Activated CD8-positive, alpha-beta T cell treated with anti-CD3 and anti-CD28 coated beads, Interleukin-2, amount 10 ng/mL, durations not matched to agents 7 days and 5 days (primary cell): Measurements from ENCODE around the gene DNMT3A. TPM values are rescaled to one million over a fixed set of nuclear protein-coding genes. Genes with fewer than 3 reads are reported as not detected.

Experiments used
- ATAC-seq: fragments of 150-1000 bp; cut with Tn5 transposase; one replicate; pipeline ENCODE4 v1.10.0; 2021; ENCODE audit warnings: moderate library complexity
- CTCF ChIA-PET: fragments of 350-600 bp; sonication (Branson Sonifier 250); formaldehyde crosslinking; loops from one replicate; lab custom pipeline; 2021; ENCODE audit warnings: antibody characterized with exemption; lab: Charles Lee
- POLR2A ChIA-PET: fragments of 350-600 bp; sonication (Branson Sonifier 250); formaldehyde crosslinking; loops from one replicate; lab custom pipeline; 2021; ENCODE audit warnings: antibody characterized with exemption; lab: Charles Lee
- DNase-seq: peaks from one replicate; pipeline ENCODE4 v3.0.0-alpha.2; 2020
- H3K27ac Mint-ChIP-seq: one replicate; pipeline ENCODE4 v1.8.0; 2021; ENCODE audit warnings: mild to moderate bottlenecking, mixed read lengths
- H3K27me3 Mint-ChIP-seq: one replicate; pipeline ENCODE4 v1.8.0; 2021; ENCODE audit warnings: low read depth, mixed read lengths
- H3K36me3 Mint-ChIP-seq: one replicate; pipeline ENCODE4 v1.8.0; 2021; ENCODE audit warnings: low read depth, mixed read lengths
- H3K4me1 Mint-ChIP-seq: one replicate; pipeline ENCODE4 v1.8.0; 2021; ENCODE audit warnings: low read depth, mixed read lengths
- H3K4me3 Mint-ChIP-seq: one replicate; pipeline ENCODE4 v1.8.0; 2021; ENCODE audit warnings: mild to moderate bottlenecking, mixed read lengths
- H3K9me3 Mint-ChIP-seq: one replicate; pipeline ENCODE4 v1.8.0; 2022; ENCODE audit warnings: mixed read lengths; ENCODE audit not compliant: insufficient read depth
- total RNA-seq, 2 experiments: library from RNA; stranded (reverse); gene quantifications; one replicate each; pipeline ENCODE4 v1.2.3, GENCODE V29; 2021

Gene DNMT3A
- total RNA-seq, 2 experiments from 2014 or later = 76.4 to 79.8 TPM

DNA sequence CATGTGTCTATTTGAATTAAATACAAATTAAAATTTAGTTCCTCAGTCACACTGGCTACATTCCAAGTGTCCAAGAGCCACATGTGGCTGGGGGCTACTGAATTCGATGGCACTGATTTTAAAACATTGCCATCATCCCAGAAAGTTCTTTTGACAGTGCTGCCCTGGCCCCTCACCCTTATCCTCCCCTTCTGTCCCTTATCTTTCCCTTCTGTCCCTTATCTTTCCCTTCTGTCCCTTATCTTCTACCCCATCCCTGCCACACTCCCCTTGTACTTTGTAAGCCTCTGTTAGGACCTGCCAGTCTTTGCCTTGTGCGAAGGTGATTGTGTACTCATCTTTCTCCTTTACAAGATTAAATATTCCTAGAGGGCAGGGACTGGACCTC, 85.2 kb downstream of the DNMT3A start:
- peaks cover 27% of the 10 kb centered on the region for H3K4me1 Mint-ChIP-seq
- DNase-seq = no peak
- no peaks in the 10 kb centered on the region for H3K9me3 Mint-ChIP-seq
- no peak for ATAC-seq
- no peaks in the 10 kb centered on the region for H3K27me3 Mint-ChIP-seq
- H3K36me3 Mint-ChIP-seq = peaks cover 33% of the 10 kb centered on the region
- H3K27ac Mint-ChIP-seq = peak overlapping the region; percentile 32
- ChIA-PET POLR2A (no interaction called here), CTCF (no interaction called here)
- H3K4me3 Mint-ChIP-seq = no peak overlapping the region

DNA sequence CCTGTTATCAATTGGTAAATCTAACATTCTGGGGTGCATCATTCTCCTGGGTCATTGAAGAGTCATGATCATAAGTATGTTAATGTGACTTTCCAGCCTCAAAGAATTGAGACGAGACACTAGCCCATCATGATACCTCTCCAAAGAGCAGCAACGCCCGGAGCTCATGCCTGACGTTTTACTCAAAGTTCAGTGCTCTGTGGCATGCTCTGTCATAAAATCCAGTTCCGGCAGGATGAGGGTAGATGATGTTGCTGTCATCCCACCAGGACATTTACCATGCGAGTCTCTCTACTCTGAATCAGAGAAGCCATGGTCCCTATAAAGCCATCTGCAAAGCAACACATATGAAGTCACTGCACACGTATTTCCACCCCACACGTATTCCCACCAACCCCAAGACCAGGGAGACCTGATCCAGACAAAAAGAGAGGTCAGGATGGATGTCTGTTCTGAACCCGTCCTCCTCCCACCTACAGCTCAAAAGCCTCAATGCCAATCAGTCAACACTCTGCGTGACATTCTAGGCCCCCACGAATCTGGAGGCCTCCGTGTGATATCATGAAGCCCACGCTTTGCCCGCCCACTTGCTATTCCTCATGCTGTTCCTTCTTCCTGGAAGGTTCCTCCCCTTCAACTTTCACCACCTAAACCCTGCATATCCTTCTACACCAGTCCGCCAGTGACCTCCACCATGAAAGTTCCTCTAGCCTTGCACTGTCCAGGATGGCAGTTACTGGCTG, 85.8 kb downstream of the DNMT3A start:
- CTCF ChIA-PET = interaction anchor here (1.9 kb wide), 1 partner anchor 10 kb away, joined by 4 read pairs; no protein-coding TSS in a partner anchor
- H3K4me1 Mint-ChIP-seq = peaks cover 32% of the 10 kb centered on the region
- H3K27ac Mint-ChIP-seq = no peak overlapping the region
- no peak for ATAC-seq
- POLR2A ChIA-PET = no interaction called here
- no peak overlapping the region for H3K4me3 Mint-ChIP-seq
- no peak for DNase-seq
- H3K36me3 Mint-ChIP-seq = peaks cover 33% of the 10 kb centered on the region
- H3K9me3 Mint-ChIP-seq = no peaks in the 10 kb centered on the region
- no peaks in the 10 kb centered on the region for H3K27me3 Mint-ChIP-seq

DNA sequence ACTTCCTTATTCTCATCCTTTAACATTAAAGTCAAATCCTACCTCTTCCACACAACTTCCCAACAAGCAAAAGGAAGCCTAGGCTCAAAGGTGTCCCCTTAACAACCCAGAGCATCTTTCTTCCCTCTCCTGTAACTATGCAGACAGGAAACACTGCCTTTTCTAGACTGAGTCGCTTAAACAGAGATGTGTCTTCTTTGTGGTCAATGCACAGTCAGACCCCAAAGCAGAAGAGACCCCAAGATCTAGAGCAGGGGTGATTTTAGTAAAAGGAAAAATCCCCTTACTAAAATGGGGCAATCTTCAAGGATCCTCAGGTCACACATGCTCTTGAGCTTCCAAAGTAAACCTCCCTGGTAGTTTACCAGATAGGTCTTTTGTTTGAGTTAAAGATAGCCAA, 86.8 kb downstream of the DNMT3A start:
- Mint-ChIP-seq H3K9me3 (no peaks in the 10 kb centered on the region), H3K4me3 (no peak overlapping the region), H3K4me1 (peaks cover 34% of the 10 kb centered on the region), H3K36me3 (peaks cover 31% of the 10 kb centered on the region), H3K27ac (peak overlapping the region; percentile 11), H3K27me3 (no peaks in the 10 kb centered on the region)
- CTCF ChIA-PET = interaction anchor here (1.9 kb wide), 1 partner anchor 11 kb away, joined by 4 read pairs; no protein-coding TSS in a partner anchor
- POLR2A ChIA-PET = interaction anchor here (1.0 kb wide), 1 partner anchor 18 kb away, joined by 4 read pairs; no protein-coding TSS in a partner anchor
- ATAC-seq (no peak), DNase-seq (no peak)

DNA sequence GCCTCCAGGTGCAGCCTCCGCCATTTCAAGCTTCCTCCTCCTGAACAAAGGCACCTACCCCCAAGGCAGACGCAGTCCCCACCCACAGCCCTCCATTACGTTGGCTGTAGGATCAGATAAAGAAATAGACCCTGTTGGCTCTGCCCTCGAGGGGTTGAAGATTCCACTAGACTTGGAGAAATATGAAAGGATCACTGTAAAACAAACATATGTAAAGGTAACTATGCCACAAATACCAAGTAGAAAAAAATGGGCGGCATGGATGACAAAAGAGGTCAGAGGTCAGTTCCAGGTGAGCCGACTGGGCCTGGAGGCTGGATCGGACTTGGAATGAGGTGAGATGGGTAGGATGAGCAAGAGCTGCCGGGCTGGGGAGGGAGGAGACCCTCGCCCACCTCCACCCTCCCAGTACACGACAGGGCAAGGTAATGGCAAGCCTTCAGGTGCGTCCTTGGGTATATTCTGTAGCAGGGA, 88.5 kb downstream of the DNMT3A start:
- no peaks in the 10 kb centered on the region for H3K27me3 Mint-ChIP-seq
- H3K27ac Mint-ChIP-seq = peak overlapping the region; percentile 74
- CTCF ChIA-PET = interaction anchor here (1.2 to 2.7 kb wide), 2 partner anchors 14 to 20 kb away, joined by 3 to 11 read pairs; no protein-coding TSS in a partner anchor
- ATAC-seq (no peak), DNase-seq (no peak)
- H3K36me3 Mint-ChIP-seq = peaks cover 38% of the 10 kb centered on the region
- POLR2A ChIA-PET = interaction anchor here (0.7 to 3.8 kb wide), 3 partner anchors 26 to 61 kb away, joined by 3 to 11 read pairs (median 3); no protein-coding TSS in a partner anchor
- H3K9me3 Mint-ChIP-seq = no peaks in the 10 kb centered on the region
- H3K4me1 Mint-ChIP-seq = peaks cover 28% of the 10 kb centered on the region
- H3K4me3 Mint-ChIP-seq = peak overlapping the region; percentile 62

DNA sequence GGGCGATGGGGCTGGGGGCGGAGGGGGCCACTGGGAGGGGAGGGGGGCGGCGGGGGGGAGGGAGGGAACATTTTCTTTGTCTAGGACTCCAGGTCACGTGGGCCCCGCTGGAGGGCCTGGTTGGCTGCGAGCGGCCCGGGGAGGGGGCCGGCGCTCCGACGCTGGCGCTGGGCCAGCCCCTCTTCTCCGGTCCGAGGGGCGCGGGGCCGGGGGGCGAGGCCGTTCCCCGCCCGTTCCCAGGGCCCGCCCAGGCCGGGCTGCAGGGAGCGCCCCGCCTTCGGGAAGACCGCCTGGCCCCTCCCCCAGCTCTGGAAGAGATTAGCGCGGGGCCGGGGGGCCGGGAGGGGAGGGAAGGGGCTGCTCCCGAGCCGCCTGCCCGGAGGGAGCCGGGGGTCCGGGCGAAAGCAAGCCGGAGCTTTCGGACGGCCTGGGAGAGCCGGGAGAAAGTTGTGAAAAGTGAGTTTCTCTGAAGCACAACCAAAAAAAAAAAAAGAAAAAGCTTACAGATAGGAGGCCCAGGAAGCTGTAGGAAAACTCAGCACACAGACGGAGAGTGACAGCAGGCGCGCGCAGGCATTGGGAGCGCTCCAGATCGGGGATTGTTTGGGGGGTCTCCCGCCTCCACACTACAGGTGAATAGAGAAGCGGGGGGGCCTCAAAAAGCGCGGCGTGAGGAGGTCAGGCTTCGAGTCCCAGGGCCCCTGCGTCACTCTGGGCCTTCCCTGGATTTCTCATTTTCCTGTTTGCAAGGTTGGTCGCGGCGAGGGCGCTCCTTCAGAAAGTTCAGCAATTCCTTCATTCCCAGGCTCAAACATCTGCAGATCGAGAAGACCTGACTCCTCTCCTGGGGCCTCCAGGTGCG, 89.2 kb downstream of the DNMT3A start:
- H3K4me1 Mint-ChIP-seq = peaks cover 27% of the 10 kb centered on the region
- H3K36me3 Mint-ChIP-seq = peaks cover 40% of the 10 kb centered on the region
- ATAC-seq (peak; percentile 70), DNase-seq (peak; percentile 68)
- no peaks in the 10 kb centered on the region for H3K27me3 Mint-ChIP-seq
- H3K9me3 Mint-ChIP-seq = no peaks in the 10 kb centered on the region
- peak overlapping the region; percentile 78 for H3K4me3 Mint-ChIP-seq
- POLR2A ChIA-PET = interaction anchor here (0.7 to 3.8 kb wide), 7 partner anchors 17 to 62 kb away, joined by 3 to 12 read pairs (median 4); no protein-coding TSS in a partner anchor
- CTCF ChIA-PET = interaction anchor here (2.7 kb wide), 1 partner anchor 21 kb away, joined by 11 read pairs; no protein-coding TSS in a partner anchor
- H3K27ac Mint-ChIP-seq = peak overlapping the region; percentile 80

DNA sequence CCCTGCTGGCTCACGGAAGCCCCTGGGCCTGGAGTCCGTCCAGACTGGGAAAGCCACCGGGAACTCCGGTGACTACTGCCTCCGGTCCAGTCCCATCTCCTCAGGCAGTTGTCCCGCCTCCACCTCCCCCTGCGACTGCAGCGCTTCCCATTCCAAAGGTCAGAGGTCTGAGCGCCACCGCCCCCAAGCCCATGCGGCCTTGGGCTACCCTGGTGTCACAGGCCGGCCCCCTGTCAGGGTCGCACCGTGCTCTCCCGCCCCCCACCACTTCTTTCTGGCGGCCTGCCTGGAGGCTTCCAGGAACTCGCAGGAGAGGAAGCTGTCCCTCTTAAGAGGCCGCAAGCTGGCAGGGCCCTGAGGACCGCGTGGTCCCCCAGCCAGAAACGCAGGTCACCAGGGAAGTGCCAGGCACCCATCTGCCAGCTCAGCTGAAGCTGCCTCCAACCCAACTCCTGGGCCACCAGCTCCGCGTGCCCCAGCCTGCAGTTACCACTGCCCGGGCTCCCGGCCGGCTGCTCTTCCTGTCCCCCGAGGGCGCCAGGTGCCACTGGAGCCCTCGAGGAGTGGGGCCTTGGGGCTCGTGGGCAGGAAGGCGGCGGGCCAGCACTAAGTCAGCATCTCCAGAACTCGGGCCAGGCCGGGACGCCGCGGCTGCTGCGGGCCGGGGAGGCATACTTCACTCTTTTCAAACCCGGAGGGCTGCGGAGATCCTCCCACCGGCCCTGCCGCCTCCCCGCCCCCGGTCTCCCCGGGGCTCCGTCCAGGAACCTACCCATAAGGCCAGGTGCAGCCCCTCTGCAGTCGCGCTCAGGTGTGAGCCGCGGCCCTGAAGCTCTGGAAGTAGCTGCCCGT, 90.1 kb downstream of the DNMT3A start:
- ChIA-PET CTCF (interaction anchor here (1.6 to 2.7 kb wide), 2 partner anchors 22 to 307 kb away, joined by 4 to 11 read pairs; no protein-coding TSS in a partner anchor), POLR2A (interaction anchor here (0.6 to 3.8 kb wide), 7 partner anchors 9 to 63 kb away, joined by 3 to 12 read pairs (median 4); no protein-coding TSS in a partner anchor)
- DNase-seq = peak; percentile 60
- Mint-ChIP-seq H3K36me3 (peaks cover 44% of the 10 kb centered on the region), H3K9me3 (no peaks in the 10 kb centered on the region), H3K27ac (peak overlapping the region; percentile 80), H3K4me3 (peak overlapping the region; percentile 78), H3K27me3 (no peaks in the 10 kb centered on the region), H3K4me1 (peaks cover 27% of the 10 kb centered on the region)
- ATAC-seq = peak; percentile 73

DNA sequence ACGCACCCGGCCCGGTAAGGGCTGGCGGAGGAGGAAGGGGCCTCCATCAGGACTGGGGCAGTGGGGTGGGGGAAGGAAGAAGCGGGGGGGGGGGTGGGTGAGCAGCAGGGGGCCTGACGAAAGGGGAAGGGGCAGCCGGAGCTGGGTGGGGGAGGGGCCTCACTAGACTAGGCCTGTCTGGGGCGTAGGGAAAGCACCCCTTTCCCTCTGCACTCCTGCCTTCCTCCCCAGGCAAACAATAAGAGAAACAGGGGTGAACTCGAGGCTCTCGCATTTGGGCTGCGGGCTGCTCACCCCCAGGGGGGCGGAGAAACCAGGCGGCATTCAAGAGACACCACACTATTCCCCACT, 90.7 kb downstream of the DNMT3A start:
- ChIA-PET CTCF (interaction anchor here (0.9 to 2.7 kb wide), 5 partner anchors 22 to 307 kb away, joined by 3 to 11 read pairs (median 6); no protein-coding TSS in a partner anchor), POLR2A (interaction anchor here (1.4 to 3.8 kb wide), 5 partner anchors 19 to 43 kb away, joined by 4 to 12 read pairs (median 11); no protein-coding TSS in a partner anchor)
- H3K27me3 Mint-ChIP-seq = no peaks in the 10 kb centered on the region
- peak overlapping the region; percentile 80 for H3K27ac Mint-ChIP-seq
- H3K9me3 Mint-ChIP-seq = no peaks in the 10 kb centered on the region
- peaks cover 45% of the 10 kb centered on the region for H3K36me3 Mint-ChIP-seq
- DNase-seq (peak; percentile 33), ATAC-seq (peak; percentile 18)
- H3K4me3 Mint-ChIP-seq = peak overlapping the region; percentile 78
- peaks cover 27% of the 10 kb centered on the region for H3K4me1 Mint-ChIP-seq

DNA sequence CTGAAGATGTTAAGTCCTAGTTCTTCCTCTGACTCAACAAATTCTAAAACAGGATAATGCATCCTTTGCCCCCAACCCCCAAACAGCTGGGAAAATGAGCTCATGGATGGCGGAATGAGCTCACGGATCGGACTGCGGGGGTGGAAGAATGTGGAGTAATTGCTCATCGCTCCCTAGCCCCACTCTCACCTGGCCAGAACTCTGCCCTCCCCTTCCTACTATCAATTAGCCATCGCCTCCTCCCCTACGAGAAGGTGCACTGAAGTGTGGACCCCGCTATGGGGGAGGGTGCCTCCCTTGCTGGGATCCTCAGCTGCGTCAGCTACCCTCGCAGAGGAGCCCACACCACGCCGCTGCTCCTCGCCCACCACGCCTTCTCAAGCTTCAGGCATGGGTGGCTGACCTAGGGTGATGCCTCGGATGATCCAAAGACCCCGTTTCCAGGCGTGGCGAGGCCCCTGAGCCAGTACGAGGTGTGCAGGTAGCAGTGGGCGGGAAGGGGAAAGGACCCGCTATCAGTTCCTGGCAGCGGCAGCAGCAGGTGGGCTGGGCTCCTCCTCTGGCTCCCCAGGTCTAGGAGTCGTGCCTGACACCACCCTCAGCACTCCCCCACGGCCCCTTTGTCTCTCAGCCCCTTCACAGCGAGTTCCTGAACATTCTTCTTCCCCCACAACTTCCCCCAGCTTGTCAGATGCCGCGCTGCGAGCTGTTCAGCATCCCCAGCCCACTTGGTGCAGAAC, 91.2 kb downstream of the DNMT3A start:
- Mint-ChIP-seq H3K27me3 (no peaks in the 10 kb centered on the region), H3K36me3 (peaks cover 46% of the 10 kb centered on the region), H3K9me3 (no peaks in the 10 kb centered on the region), H3K4me3 (peak overlapping the region; percentile 78), H3K27ac (peak overlapping the region; percentile 80), H3K4me1 (peaks cover 27% of the 10 kb centered on the region)
- CTCF ChIA-PET = interaction anchor here (0.9 to 2.7 kb wide), 6 partner anchors 22 to 308 kb away, joined by 3 to 11 read pairs (median 5); no protein-coding TSS in a partner anchor
- DNase-seq = no peak
- POLR2A ChIA-PET = interaction anchor here (1.1 to 3.8 kb wide), 4 partner anchors 23 to 44 kb away, joined by 3 to 11 read pairs (median 10); no protein-coding TSS in a partner anchor
- ATAC-seq = peak; percentile 3

DNA sequence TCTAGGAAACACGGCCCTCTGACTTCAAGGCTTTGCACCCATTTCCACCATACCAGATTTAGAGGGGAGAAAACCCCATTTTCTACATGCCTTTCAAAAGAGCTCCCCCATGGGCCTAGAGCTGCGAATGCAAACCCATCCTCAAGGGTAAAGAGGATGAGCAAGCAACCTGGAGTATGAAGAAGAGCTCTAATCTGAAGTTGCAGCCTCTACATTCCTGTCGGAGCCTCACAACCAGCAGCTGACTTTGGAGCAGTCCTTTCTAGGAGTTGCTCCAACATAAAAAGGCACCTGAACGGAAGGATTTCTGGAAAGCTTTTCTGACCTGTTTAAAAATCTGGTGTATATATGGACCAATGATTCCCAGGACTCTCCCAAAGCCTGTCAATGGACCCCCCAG, 91.9 kb downstream of the DNMT3A start:
- Mint-ChIP-seq H3K36me3 (peaks cover 48% of the 10 kb centered on the region), H3K4me1 (peaks cover 27% of the 10 kb centered on the region), H3K4me3 (peak overlapping the region; percentile 78), H3K9me3 (no peaks in the 10 kb centered on the region), H3K27ac (peak overlapping the region; percentile 80), H3K27me3 (no peaks in the 10 kb centered on the region)
- ChIA-PET POLR2A (interaction anchor here (1.1 to 3.8 kb wide), 3 partner anchors 24 to 45 kb away, joined by 3 to 11 read pairs (median 10); no protein-coding TSS in a partner anchor), CTCF (interaction anchor here (1.3 to 1.6 kb wide), 4 partner anchors 21 to 308 kb away, joined by 4 to 11 read pairs (median 5); no protein-coding TSS in a partner anchor)
- DNase-seq = no peak
- ATAC-seq = no peak
